HG02571 (cell line): ENCODE results near the gene FRMD4B.

ENCODE experiments used
- ATAC-seq: cut with Tn5 transposase; IDR thresholded peaks from one replicate; pipeline ENCODE4 v1.9.1; 2021; ENCODE audit warnings: mild to moderate bottlenecking, moderate library complexity; ENCODE audit not compliant: unreplicated experiment

FRMD4B gene

DNA sequence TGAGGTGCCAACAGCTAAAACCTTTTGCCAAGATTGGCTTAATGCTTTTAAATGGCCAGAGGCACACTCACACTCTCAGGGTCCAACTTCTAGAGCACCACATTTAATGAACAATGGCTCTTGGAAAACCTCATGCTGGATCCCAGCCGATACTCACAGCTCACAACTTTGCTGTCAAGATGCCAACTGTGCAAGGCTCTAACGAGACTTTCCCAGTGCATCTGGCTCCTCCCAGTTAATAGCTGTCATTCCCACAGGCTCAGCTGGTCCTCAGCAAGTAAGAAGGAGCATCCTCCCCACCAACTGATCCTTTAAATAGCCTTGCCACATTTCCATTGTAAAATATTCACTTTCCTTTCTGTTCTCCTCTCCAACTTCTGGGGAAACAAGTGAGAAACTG, 20.3 kb upstream of the FRMD4B start:
- ATAC-seq = no peak

GRCh38 chr3:69405067-69405466, 19.2 kb upstream of the FRMD4B start:
- no peak for ATAC-seq

DNA sequence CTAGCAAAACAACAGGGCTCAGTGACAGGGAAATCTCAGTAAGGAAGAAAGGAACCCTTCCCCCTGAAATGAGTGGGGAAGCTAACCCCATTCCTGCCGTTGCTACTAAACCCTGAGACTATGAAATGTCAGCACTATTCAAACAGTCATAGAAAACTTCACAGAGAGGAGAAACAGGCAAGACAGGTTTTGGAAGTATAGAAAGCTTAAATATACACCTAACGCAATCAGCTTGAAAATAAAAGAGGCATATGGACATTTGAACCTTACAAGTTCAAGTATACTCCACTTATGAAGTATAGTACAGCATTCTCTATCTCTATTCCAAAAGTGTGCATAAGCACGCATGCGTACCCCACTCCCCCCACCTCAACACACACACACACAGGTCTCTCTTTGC, 17.6 kb upstream of the FRMD4B start:
- no peak for ATAC-seq

GRCh38 chr3:69400683-69401082, 14.8 kb upstream of the FRMD4B start:
- no peak for ATAC-seq

DNA sequence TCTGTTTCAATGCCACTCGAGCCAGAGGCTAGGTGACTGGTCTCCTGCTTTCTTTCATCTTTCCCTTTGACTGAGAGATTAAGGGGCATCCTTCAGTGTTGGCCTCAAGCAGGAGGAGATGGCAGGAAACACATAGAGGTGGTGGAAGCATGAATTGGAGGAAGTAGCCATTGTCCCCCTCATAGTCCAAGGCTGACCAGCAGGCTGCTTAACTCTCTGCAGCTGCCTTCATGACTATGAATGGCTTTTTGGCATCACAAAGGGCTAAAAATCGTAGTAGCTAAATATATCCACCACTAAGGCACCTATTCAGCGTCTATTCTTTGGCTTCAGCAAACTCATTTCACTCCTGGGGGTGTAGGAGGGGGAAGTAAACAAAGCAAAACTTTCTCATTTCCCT, 7.0 kb upstream of the FRMD4B start:
- ATAC-seq = no peak

- ATAC-seq = no peak
These were observed 6.5 kb upstream of the FRMD4B start for GRCh38 chr3:69392415-69392814.

GRCh38 chr3:69391554-69391953, 5.7 kb upstream of the FRMD4B start:
- no peak for ATAC-seq

- ATAC-seq = no peak
These were observed 4.9 kb upstream of the FRMD4B start for GRCh38 chr3:69390771-69391170.

DNA sequence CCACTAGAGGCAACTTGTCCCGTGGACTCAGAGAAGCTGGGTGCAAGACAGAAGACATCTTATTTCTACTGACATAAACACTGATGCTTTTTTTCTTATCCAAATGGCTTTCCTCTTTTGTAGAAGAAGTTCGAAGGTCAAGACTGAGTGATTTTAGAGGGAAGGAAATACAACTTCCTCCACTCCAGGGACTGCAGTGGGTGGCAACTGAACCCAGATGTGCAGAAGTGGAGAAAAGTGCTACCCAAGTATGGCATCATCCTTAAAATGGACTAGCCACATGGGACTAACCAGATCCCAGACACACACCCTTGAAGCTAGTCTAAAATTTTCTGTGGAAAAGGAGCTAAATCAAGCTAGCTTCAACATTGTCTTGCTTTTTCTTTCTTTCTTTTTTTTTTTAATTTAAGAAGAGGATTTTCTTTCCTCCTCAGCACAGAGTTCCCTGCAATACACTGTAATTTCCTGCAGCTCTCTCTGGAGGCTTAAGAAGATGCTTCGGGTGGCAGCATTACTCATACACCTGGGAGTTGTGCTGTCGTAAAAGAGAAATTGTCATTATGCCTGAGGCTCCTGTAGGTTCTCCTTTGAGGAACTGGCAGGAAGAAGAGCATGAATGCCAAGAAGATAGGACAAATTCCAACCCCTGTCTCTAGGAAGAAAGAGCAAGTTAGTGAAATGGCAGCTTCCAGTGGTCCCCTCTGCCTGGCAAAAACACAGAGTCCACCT, 3.8 kb upstream of the FRMD4B start:
- no peak for ATAC-seq

DNA sequence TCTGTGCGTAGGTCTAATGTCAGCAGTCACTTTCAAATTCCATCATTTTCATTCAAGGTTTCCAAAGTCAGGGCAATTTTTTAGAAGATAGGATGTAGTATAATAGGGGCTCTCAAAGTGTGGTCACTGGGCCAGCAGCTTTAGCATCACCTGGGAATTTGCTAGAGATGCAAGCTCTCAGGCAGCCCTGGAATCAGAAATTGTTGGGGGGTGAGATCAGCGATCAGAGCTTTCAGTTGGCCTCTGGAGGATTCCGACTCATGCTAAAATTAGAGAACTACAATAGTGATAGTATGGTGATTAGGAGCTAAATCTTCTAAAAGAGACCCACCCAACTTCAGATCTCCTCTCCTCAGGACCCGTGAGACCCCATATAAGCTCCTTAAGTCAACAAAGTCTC, 2.4 kb upstream of the FRMD4B start:
- ATAC-seq = no peak

GRCh38 chr3:69386556-69387385, 883 bp upstream of the FRMD4B start:
- ATAC-seq = no peak

DNA sequence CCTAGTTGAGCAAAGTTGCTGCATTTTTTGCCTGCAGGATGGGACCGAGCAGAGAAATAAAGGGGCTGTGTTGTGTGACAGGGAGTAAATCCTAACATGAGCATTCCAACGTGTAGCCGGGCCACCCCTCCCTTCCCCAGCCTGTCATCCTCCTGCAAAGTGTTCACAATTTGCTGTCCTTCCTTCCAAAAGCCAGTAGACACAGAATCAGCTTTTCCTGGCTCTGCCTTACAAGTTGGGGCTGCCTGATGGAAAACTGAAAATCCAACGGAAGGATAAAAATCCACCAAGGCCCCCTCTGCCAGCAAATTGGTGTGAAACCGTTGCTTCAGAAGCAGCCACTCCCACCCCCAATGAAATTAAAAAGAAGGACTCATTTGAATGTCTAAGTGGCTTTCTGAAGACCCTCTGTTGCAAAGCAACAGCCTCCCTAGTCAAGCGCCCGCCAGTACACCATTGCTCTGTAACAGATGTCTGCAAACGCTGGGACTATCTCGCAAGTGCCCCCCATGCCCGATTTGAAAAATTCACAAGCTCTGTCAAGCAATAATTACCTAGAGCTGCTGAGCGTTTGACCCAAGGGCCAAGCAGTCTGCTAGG, 665 bp downstream of the FRMD4B start:
- ATAC-seq = no peak

- no peak for ATAC-seq
These were observed 1.6 kb downstream of the FRMD4B start for GRCh38 chr3:69384326-69384725.

DNA sequence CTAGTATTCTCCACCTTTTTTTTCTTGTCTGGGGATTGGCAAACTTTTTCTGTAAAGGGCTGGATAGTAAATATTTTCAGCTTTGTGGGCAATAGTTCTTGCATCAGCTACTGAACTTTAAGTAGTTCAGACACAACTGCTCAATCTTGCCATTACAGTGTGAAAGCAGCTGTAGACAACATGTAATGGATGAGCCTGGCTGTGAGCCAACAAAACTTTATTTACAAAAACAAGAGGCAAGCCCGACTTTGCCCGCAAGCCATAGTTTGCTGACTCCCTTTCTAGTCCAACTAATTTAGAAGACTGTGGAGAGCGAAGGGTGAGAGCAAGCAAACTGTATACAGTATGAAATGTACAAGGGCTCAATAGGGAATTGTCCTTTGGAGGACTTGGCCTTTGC, 6.2 kb downstream of the FRMD4B start:
- no peak for ATAC-seq

- no peak for ATAC-seq
These were observed 7.6 kb downstream of the FRMD4B start for GRCh38 chr3:69378112-69378802.

GRCh38 chr3:69377262-69377661, 8.6 kb downstream of the FRMD4B start:
- ATAC-seq = no peak

DNA sequence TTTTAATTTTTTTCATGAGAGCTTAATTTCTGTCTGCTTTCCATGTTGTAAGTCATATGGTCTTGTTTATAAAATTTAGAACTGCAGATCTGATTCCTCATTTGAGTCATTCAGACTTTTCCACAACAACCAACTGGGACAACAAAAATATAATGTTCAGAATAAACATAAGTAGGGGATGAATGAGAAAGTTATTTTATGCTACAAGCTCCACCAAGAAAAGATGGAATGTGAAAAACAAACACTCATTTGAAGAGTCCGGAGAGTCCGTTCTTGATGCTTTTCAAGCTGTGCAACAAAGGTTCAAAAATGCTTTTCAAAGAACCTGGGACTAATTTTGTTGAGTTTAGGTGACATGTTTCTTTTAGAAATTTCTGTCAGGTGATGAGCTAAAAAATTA, 9.2 kb downstream of the FRMD4B start:
- no peak for ATAC-seq

GRCh38 chr3:69371816-69372215, 14.1 kb downstream of the FRMD4B start:
- no peak for ATAC-seq

DNA sequence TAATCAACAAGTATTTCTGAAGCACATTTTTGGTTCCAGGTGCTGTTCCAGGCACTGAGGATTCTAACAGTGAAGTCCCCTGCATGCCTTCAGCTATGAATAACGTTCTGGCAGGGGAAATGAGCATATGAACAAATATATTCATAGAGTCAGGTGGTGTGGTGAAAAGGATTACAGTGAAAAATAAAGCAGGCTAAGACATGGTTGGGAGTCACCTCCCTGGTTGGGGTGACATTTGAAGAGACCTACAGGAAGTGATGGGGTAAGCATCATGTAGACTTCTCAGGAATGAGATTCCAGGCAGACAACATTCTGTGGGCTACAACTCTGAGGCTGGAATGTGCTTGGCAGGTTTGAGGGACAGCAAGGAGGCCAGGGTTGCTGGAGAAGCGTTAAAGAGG, 15.0 kb downstream of the FRMD4B start:
- ATAC-seq = no peak

GRCh38 chr3:69370156-69370883, 15.6 kb downstream of the FRMD4B start:
- ATAC-seq = no peak
